T-helper 1 cell treated with Interleukin-12 subunit alpha and Interleukin-12 subunit beta and Interleukin-4 antibody, amounts not matched to agents 30 μg/mL and 1 μg/mL, for 36 hours (primary cell): Measurements from ENCODE around the gene PBX3.

Source experiments
- H3K27ac Mint-ChIP-seq: one replicate; pipeline ENCODE4 v1.8.0; 2021; ENCODE audit warnings: mild to moderate bottlenecking, mixed read lengths
- H3K27me3 Mint-ChIP-seq: one replicate; pipeline ENCODE4 v1.8.0; 2021; ENCODE audit warnings: low read depth, mixed read lengths
- H3K36me3 Mint-ChIP-seq: one replicate; pipeline ENCODE4 v1.8.0; 2021; ENCODE audit warnings: low read depth, mixed read lengths
- H3K4me1 Mint-ChIP-seq: one replicate; pipeline ENCODE4 v1.8.0; 2021; ENCODE audit warnings: low read depth, mixed read lengths
- H3K4me3 Mint-ChIP-seq: one replicate; pipeline ENCODE4 v1.8.0; 2021; ENCODE audit warnings: mild to moderate bottlenecking, moderate library complexity, mixed read lengths
- H3K9me3 Mint-ChIP-seq: one replicate; pipeline ENCODE4 v1.8.0; 2021; ENCODE audit warnings: mixed read lengths

The PBX3 gene

DNA sequence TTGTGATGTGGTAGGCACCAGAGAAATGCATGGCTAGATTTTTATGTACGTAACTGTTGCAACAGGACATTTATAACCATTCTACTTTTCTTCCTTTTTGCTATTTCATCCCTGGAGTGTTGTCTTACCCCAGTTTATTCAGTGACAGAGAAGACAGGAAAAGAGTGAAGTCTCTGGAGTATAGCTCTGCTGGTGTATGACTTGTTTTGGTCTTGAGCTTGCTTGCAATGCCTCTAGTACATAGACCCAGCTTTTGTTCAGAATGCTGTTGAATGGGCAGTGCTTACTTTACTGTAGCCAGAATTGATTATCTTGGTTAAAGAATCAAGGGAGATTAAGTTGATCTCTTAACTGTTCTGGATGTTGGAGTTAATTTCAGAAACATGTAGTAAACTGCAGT is 94.3 kb downstream of the PBX3 start:
- no peaks in the 10 kb centered on the region for H3K36me3 Mint-ChIP-seq
- no peak overlapping the region for H3K27ac Mint-ChIP-seq
- H3K27me3 Mint-ChIP-seq = peaks cover 6% of the 10 kb centered on the region
- H3K4me3 Mint-ChIP-seq = no peak overlapping the region
- no peaks in the 10 kb centered on the region for H3K4me1 Mint-ChIP-seq
- H3K9me3 Mint-ChIP-seq = no peaks in the 10 kb centered on the region

DNA sequence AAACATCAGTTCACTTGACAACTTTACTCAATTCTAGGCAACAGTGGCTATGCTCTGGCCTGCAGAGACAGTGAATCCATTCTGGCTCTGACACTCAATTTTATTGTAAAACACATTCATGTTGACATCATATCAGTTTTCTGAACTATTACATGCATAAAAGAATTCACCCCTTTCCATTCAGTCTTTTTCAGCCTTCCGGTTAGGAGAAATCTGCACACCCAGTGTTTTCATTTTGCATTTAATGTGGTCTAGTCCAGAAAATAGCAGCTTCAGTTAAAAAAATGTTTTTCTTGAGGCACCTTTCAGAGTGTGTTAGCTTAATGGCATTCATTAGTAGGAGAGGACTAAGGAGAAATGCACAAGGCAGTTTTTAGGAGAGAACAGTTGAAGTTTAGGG is 95.1 kb downstream of the PBX3 start:
- no peak overlapping the region for H3K4me3 Mint-ChIP-seq
- H3K27ac Mint-ChIP-seq = no peak overlapping the region
- H3K4me1 Mint-ChIP-seq = no peaks in the 10 kb centered on the region
- peaks cover 8% of the 10 kb centered on the region for H3K27me3 Mint-ChIP-seq
- peaks cover 5% of the 10 kb centered on the region for H3K9me3 Mint-ChIP-seq
- H3K36me3 Mint-ChIP-seq = peaks cover 3% of the 10 kb centered on the region

DNA sequence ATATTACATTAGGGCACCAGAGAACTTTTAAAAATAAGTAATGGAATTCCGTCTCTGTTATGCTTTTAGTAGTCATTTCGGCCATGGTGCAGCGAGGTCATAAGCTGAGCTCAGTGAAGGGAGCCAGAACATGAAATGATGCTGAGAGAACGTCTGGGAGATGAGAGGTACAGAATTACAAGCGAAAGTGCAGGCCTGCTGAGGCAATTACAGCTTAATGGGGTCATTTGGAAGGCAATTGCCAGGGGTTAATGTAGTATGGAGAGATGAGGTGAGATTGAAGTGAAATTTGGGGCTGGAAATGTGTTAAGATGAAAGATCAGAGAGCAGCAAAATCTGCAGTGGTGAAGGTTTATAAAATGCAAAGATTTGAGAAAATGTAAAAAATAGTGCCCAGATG is 96.5 kb downstream of the PBX3 start:
- Mint-ChIP-seq H3K27me3 (peaks cover 11% of the 10 kb centered on the region), H3K9me3 (peaks cover 5% of the 10 kb centered on the region), H3K4me1 (no peaks in the 10 kb centered on the region), H3K36me3 (peaks cover 3% of the 10 kb centered on the region), H3K4me3 (no peak overlapping the region), H3K27ac (no peak overlapping the region)

DNA sequence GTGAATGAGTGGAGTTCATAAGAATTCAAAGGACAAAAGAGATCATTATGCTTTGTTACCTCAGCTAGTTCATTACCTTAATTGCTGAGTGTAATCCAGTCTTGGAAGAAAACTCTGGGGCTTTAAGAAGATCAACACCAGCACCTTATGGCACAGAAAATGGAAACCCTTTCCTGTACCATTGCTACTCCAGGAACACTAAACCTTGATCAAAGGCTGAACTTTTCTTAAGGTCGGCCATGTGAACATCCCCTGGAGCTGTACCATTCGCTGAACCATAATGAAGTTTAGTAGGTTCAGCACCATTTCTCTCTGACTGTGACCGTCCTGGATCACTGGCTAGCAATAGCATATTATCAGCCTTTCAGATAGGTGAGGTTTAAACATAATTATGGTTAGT is 97.4 kb downstream of the PBX3 start:
- peaks cover 3% of the 10 kb centered on the region for H3K36me3 Mint-ChIP-seq
- H3K27ac Mint-ChIP-seq = no peak overlapping the region
- H3K9me3 Mint-ChIP-seq = peaks cover 5% of the 10 kb centered on the region
- H3K27me3 Mint-ChIP-seq = peaks cover 7% of the 10 kb centered on the region
- H3K4me1 Mint-ChIP-seq = no peaks in the 10 kb centered on the region
- H3K4me3 Mint-ChIP-seq = no peak overlapping the region

DNA sequence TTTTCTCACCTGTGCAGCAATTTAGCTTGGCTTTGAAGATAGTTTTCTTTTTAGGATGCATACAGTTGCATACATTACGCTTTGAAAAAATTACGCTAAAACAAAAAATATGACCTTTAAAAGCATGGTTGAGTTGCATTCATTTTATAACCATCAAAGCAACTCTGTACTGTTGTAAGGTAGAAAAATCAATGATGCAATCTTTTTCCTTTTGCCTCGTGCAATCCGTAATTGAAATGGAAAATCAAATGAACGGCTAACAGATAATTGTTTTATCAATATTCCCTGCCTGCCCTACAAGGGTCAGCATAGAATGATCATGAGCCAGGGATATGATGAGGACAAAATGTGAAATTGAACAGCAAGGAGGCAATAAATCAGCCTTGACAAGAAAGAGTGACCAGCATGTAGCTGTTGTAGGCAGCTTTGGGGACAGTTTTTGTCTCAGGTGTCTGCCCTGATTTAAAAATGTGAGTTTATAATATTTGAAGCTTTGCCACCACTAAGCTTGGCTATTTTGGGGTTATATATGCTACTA is 98.2 kb downstream of the PBX3 start:
- Mint-ChIP-seq H3K4me1 (no peaks in the 10 kb centered on the region), H3K27me3 (peaks cover 7% of the 10 kb centered on the region), H3K4me3 (no peak overlapping the region), H3K36me3 (peaks cover 3% of the 10 kb centered on the region), H3K9me3 (peaks cover 5% of the 10 kb centered on the region), H3K27ac (no peak overlapping the region)

- peaks cover 3% of the 10 kb centered on the region for H3K36me3 Mint-ChIP-seq
- H3K4me1 Mint-ChIP-seq = no peaks in the 10 kb centered on the region
- H3K27me3 Mint-ChIP-seq = peaks cover 7% of the 10 kb centered on the region
- H3K4me3 Mint-ChIP-seq = no peak overlapping the region
- no peak overlapping the region for H3K27ac Mint-ChIP-seq
- peaks cover 5% of the 10 kb centered on the region for H3K9me3 Mint-ChIP-seq
Measured at GRCh38 chr9:125847735-125848134, 100.6 kb downstream of the PBX3 start.

DNA sequence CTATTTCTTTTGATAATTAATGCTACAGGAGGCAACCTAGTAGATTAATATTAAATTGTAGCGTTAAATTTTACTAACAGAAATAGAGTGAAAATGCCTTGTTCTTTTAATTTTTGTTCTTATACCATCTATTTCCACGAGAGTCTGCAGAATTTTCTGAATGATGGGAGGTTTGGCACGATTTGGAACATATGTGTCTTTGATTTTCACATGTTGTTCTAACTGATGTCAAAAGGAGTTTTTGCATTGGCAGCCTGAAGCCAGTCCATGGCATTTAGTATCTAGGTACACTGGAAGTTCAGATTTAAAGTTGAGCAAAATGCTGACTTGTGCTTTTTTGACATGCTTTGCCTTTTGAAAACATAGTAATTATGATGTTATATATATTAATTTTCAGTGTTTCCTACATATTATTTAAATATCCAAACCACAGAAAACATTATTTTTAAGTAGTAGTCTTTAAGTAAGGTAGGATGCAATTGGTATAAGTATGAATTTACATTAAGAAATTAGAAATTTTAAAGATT is 103.0 kb downstream of the PBX3 start:
- Mint-ChIP-seq H3K9me3 (peaks cover 5% of the 10 kb centered on the region), H3K4me1 (peaks cover 4% of the 10 kb centered on the region), H3K36me3 (peaks cover 3% of the 10 kb centered on the region)

DNA sequence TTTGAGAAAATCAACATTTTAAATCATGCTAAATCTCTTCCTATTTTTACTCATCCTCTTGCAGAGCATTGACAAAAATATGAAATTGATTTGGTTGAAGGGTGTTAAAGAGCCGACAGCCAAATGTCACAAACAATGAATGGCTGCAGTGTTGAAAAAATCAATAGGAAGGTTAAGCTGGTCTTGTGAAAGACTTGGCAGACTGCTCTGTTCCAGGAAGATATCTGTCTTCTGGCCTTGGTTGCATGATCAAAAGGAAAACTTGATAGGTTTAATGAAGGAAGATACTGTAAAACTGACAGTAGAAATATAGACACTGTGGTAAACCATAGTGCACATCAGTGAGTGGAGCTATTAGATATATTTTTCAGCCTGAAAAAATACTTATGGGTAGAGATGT is 103.6 kb downstream of the PBX3 start:
- Mint-ChIP-seq H3K36me3 (peaks cover 3% of the 10 kb centered on the region), H3K4me3 (no peak overlapping the region), H3K27me3 (peaks cover 7% of the 10 kb centered on the region), H3K4me1 (peaks cover 4% of the 10 kb centered on the region), H3K27ac (no peak overlapping the region), H3K9me3 (peaks cover 5% of the 10 kb centered on the region)

More for the DNA sequence above, 103.0 kb downstream of the PBX3 start:
- H3K27me3 Mint-ChIP-seq = peaks cover 7% of the 10 kb centered on the region
- H3K27ac Mint-ChIP-seq = no peak overlapping the region
- no peak overlapping the region for H3K4me3 Mint-ChIP-seq

- no peak overlapping the region for H3K27ac Mint-ChIP-seq
- peaks cover 4% of the 10 kb centered on the region for H3K4me1 Mint-ChIP-seq
- H3K9me3 Mint-ChIP-seq = no peaks in the 10 kb centered on the region
- no peak overlapping the region for H3K4me3 Mint-ChIP-seq
- peaks cover 3% of the 10 kb centered on the region for H3K27me3 Mint-ChIP-seq
- no peaks in the 10 kb centered on the region for H3K36me3 Mint-ChIP-seq
Measured at GRCh38 chr9:125851979-125852378, 104.8 kb downstream of the PBX3 start.

- no peak overlapping the region for H3K4me3 Mint-ChIP-seq
- no peaks in the 10 kb centered on the region for H3K36me3 Mint-ChIP-seq
- no peaks in the 10 kb centered on the region for H3K9me3 Mint-ChIP-seq
- no peak overlapping the region for H3K27ac Mint-ChIP-seq
- H3K4me1 Mint-ChIP-seq = peaks cover 4% of the 10 kb centered on the region
- H3K27me3 Mint-ChIP-seq = peaks cover 3% of the 10 kb centered on the region
Measured at GRCh38 chr9:125852386-125852785, 105.2 kb downstream of the PBX3 start.

DNA sequence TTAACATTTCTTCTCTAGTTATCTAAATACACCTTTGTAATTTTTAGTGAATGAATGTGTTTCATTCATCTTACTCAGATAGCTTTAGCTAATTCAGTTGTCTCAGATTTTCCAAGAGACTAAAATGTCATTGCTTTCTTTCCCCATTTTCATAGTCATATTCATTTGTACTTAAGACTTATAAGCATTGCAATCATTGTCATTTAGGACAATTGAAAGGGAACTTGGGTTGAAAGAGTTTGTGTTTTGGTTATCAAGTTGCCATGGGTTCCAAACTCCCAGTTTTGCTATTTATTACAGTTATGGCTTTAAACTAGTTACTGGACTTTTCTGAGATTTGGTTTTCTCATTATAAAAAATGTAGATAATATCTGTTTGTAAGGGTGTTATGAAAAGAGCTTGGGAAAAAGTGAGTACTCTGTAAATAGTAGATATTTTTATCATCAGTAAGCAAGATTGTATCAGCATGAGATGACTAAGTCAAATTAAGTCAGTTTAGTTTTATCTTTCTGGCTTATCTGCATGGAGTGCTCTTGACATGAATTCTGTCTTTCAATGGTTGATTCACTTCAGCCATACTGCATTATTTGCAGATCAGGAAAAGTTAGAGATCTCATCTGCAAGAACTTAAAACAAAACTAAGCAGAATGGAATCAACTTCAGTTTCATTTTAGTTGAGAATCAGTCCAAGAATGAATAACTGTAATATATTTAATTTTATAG is 107.5 kb downstream of the PBX3 start:
- H3K27ac Mint-ChIP-seq = no peak overlapping the region

GRCh38 chr9:125856331-125856730 is 109.2 kb downstream of the PBX3 start:
- Mint-ChIP-seq H3K9me3 (no peaks in the 10 kb centered on the region), H3K27ac (no peak overlapping the region), H3K4me3 (no peak overlapping the region)

More for the DNA sequence above, 107.5 kb downstream of the PBX3 start:
- H3K4me1 Mint-ChIP-seq = peaks cover 4% of the 10 kb centered on the region
- H3K36me3 Mint-ChIP-seq = no peaks in the 10 kb centered on the region
- H3K9me3 Mint-ChIP-seq = no peaks in the 10 kb centered on the region
- no peaks in the 10 kb centered on the region for H3K27me3 Mint-ChIP-seq
- no peak overlapping the region for H3K4me3 Mint-ChIP-seq

DNA sequence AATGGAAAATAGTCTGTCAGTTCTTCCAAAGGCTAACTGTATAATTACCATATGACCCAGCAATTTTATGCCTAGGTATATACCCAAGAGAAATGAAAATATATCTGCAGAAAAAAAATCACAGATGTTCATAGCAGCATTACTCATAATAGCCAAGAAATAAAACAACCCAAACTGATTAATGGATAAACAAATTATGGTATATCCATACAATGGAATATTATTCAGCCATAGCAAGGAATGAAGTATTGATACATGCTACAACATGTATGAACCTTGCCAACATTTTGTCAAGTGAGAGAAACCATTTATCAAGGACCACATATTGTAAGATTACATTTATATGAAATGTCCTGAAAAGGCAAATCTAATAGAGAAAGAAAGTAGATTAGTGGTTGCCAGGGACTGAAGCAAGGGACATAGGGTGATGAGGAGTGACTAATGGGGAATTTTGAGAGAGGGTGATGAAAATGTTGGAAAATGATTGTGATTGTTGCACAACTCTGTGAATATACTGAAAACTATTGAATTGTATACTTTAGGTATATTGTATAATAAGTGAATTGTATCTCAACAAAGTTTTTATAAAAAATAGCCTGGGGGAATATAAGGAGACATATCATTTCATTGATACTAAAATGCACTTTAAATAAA is 114.4 kb downstream of the PBX3 start:
- Mint-ChIP-seq H3K27me3 (no peaks in the 10 kb centered on the region), H3K4me3 (no peak overlapping the region), H3K27ac (no peak overlapping the region), H3K4me1 (no peaks in the 10 kb centered on the region), H3K36me3 (no peaks in the 10 kb centered on the region), H3K9me3 (no peaks in the 10 kb centered on the region)

More at GRCh38 chr9:125856331-125856730, 109.2 kb downstream of the PBX3 start:
- H3K4me1 Mint-ChIP-seq = peaks cover 4% of the 10 kb centered on the region
- H3K27me3 Mint-ChIP-seq = no peaks in the 10 kb centered on the region
- no peaks in the 10 kb centered on the region for H3K36me3 Mint-ChIP-seq

GRCh38 chr9:125863923-125864322 is 116.8 kb downstream of the PBX3 start:
- Mint-ChIP-seq H3K27ac (no peak overlapping the region), H3K27me3 (no peaks in the 10 kb centered on the region), H3K9me3 (no peaks in the 10 kb centered on the region), H3K36me3 (no peaks in the 10 kb centered on the region), H3K4me3 (no peak overlapping the region), H3K4me1 (no peaks in the 10 kb centered on the region)
